ENCODE data around the gene FRMD4A. TPM values are rescaled to one million over a fixed set of nuclear protein-coding genes. Genes with fewer than 3 reads are reported as not detected.

The FRMD4A gene
- total and polyA plus RNA-seq, 10 of the 15 experiments (the other 5 are each of a cell fraction or from before 2014, with no cell fraction given), result 17.8 to 75.2 (median 39.1) TPM

DNA sequence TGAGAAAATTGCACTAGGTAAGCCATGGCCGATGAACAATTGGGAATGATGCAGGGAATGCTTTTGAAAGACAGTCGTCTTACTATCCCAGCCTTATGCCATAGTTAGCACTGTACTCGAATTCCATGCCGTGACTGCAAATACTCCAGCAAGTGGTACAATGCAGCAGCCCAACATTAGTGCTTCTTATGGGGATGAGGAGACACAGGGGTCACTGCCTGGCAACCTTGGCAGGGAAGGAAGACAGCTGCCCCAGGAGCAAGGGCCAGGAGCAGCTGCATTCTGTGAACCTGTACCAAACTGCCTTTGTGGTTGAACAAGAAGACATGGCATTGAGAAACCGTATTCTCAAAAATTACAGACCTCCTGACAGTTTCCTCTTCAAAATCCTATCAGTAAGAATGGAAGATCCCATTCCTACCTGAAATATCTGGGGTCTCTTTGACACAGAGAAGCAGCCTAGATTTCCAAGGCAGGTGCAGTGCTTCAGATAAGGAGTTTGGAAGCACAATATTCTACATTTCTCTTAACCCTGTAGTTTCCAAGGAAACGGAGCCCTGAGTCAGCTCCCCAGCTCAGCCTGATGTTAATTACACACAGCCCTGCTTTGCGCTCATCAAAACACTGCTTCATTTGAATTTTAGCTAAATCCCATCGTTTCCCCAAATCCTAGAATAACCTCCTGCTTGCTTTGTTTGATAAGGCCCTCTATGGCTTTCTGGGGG is 49.0 kb upstream of the FRMD4A start:
- Histone ChIP-seq H3K4me1 (ENCODE audit: control insufficient read depth, insufficient read depth, low read length) (peaks cover 15% of the 10 kb centered on the region), H3K36me3 (ENCODE audit: control insufficient read depth in 2 of 2, insufficient read depth in 2 of 2, low read length in 1 of 2) (no peaks in the 10 kb centered on the region), H3K9me3 (replicated peaks; ENCODE audit: control insufficient read depth, insufficient read depth, low read length) (no peaks in the 10 kb centered on the region; the same call in 2 of the 3 replicates), H3K27ac (ENCODE audit: control insufficient read depth, insufficient read depth) (no peak overlapping the region), H4K20me1 (ENCODE audit: control insufficient read depth, insufficient read depth) (no peaks in the 10 kb centered on the region), H2AFZ (ENCODE audit: control insufficient read depth, low read depth, low read length) (no peak overlapping the region), H3K79me2 (ENCODE audit: control insufficient read depth, insufficient read depth, low read length) (no peaks in the 10 kb centered on the region), H3K27me3 (replicated peaks in 1 of 2; ENCODE audit: control insufficient read depth in 2 of 2, insufficient read depth in 2 of 2, low read length in 1 of 2) (peaks cover 0 to 3% of the 10 kb centered on the region in 2 experiments; a peak in 2 of 4 replicates), H3K4me2 (ENCODE audit: control insufficient read depth, insufficient read depth) (no peak overlapping the region), H3K4me3 (no peak overlapping the region), H3K9ac (ENCODE audit: control insufficient read depth, insufficient read depth, low read length) (no peak overlapping the region)
- FAIRE-seq (no peak), ATAC-seq (no peak), DNase-seq (ENCODE audit: low read depth, low spot score) (no peak)
- in situ Hi-C loops (cut with MboI), result no loop called here
- CTCF ChIA-PET, result interaction anchor here (0.5 kb wide), 1 partner anchor 151 kb away, joined by 3 read pairs; no protein-coding TSS in a partner anchor
- RAD21 ChIA-PET (ENCODE audit: unreplicated experiment), result no interaction called here
- SMC1A ChIA-PET (ENCODE audit: uncharacterized antibody, unreplicated experiment), result no interaction called here
- POLR2A ChIA-PET, result no interaction called here
- no TSS peak for BruUV-seq (replicated peaks)
- WGBS (ENCODE audit: insufficient coverage, insufficient replicate concordance, low lambda C conversion rate, missing lambda C conversion rate), result 38% methylated on average over 8 of the region's 8 CpGs
- intact Hi-C loops (cut with micrococcal nuclease; ENCODE audit: unreplicated experiment), result no loop called here
- TF ChIP-seq, protein P1, sequence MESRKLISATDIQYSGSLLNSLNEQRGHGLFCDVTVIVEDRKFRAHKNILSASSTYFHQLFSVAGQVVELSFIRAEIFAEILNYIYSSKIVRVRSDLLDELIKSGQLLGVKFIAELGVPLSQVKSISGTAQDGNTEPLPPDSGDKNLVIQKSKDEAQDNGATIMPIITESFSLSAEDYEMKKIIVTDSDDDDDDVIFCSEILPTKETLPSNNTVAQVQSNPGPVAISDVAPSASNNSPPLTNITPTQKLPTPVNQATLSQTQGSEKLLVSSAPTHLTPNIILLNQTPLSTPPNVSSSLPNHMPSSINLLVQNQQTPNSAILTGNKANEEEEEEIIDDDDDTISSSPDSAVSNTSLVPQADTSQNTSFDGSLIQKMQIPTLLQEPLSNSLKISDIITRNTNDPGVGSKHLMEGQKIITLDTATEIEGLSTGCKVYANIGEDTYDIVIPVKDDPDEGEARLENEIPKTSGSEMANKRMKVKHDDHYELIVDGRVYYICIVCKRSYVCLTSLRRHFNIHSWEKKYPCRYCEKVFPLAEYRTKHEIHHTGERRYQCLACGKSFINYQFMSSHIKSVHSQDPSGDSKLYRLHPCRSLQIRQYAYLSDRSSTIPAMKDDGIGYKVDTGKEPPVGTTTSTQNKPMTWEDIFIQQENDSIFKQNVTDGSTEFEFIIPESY (IDR thresholded peaks at IDR 0.05), result no peak
- TF ChIP-seq, protein P2, sequence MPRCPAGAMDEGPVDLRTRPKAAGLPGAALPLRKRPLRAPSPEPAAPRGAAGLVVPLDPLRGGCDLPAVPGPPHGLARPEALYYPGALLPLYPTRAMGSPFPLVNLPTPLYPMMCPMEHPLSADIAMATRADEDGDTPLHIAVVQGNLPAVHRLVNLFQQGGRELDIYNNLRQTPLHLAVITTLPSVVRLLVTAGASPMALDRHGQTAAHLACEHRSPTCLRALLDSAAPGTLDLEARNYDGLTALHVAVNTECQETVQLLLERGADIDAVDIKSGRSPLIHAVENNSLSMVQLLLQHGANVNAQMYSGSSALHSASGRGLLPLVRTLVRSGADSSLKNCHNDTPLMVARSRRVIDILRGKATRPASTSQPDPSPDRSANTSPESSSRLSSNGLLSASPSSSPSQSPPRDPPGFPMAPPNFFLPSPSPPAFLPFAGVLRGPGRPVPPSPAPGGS (IDR thresholded peaks at IDR 0.05; ENCODE audit: borderline replicate concordance, insufficient read depth, low read depth, low read length, poor library complexity, severe bottlenecking), result no peak
- TF ChIP-seq EED (IDR thresholded peaks at IDR 0.05; ENCODE audit: low read depth), result no peak
- no peak for TF ChIP-seq CBX3 (IDR thresholded peaks at IDR 0.05; ENCODE audit: borderline replicate concordance, low read depth)
- TF ChIP-seq, protein P3, sequence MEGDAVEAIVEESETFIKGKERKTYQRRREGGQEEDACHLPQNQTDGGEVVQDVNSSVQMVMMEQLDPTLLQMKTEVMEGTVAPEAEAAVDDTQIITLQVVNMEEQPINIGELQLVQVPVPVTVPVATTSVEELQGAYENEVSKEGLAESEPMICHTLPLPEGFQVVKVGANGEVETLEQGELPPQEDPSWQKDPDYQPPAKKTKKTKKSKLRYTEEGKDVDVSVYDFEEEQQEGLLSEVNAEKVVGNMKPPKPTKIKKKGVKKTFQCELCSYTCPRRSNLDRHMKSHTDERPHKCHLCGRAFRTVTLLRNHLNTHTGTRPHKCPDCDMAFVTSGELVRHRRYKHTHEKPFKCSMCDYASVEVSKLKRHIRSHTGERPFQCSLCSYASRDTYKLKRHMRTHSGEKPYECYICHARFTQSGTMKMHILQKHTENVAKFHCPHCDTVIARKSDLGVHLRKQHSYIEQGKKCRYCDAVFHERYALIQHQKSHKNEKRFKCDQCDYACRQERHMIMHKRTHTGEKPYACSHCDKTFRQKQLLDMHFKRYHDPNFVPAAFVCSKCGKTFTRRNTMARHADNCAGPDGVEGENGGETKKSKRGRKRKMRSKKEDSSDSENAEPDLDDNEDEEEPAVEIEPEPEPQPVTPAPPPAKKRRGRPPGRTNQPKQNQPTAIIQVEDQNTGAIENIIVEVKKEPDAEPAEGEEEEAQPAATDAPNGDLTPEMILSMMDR (IDR thresholded peaks at IDR 0.05 in 2 of 3, conservative IDR thresholded peaks at IDR 0.05 in 1 of 3; ENCODE audit: control insufficient read depth in 2 of 3, extremely low read depth in 1 of 3, insufficient read depth in 1 of 3, low read depth in 3 of 3, low read length in 3 of 3), result no peak
- TF ChIP-seq NFYB (IDR thresholded peaks at IDR 0.05; ENCODE audit: insufficient read depth, low read depth, low read length), result no peak
- TF ChIP-seq EP300 (IDR thresholded peaks at IDR 0.05; ENCODE audit: borderline replicate concordance in 1 of 2, control insufficient read depth in 1 of 2, low read depth in 2 of 2, low read length in 2 of 2), result no peak
- no peak for TF ChIP-seq ESRRA (IDR thresholded peaks at IDR 0.05; ENCODE audit: low read length)
- no peak for TF ChIP-seq MEF2A (IDR thresholded peaks at IDR 0.05; ENCODE audit: insufficient read depth, low read depth, low read length)
- TF ChIP-seq, protein P4, sequence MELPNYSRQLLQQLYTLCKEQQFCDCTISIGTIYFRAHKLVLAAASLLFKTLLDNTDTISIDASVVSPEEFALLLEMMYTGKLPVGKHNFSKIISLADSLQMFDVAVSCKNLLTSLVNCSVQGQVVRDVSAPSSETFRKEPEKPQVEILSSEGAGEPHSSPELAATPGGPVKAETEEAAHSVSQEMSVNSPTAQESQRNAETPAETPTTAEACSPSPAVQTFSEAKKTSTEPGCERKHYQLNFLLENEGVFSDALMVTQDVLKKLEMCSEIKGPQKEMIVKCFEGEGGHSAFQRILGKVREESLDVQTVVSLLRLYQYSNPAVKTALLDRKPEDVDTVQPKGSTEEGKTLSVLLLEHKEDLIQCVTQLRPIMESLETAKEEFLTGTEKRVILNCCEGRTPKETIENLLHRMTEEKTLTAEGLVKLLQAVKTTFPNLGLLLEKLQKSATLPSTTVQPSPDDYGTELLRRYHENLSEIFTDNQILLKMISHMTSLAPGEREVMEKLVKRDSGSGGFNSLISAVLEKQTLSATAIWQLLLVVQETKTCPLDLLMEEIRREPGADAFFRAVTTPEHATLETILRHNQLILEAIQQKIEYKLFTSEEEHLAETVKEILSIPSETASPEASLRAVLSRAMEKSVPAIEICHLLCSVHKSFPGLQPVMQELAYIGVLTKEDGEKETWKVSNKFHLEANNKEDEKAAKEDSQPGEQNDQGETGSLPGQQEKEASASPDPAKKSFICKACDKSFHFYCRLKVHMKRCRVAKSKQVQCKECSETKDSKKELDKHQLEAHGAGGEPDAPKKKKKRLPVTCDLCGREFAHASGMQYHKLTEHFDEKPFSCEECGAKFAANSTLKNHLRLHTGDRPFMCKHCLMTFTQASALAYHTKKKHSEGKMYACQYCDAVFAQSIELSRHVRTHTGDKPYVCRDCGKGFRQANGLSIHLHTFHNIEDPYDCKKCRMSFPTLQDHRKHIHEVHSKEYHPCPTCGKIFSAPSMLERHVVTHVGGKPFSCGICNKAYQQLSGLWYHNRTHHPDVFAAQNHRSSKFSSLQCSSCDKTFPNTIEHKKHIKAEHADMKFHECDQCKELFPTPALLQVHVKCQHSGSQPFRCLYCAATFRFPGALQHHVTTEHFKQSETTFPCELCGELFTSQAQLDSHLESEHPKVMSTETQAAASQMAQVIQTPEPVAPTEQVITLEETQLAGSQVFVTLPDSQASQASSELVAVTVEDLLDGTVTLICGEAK (IDR thresholded peaks at IDR 0.05; ENCODE audit: borderline replicate concordance), result no peak
- no peak for TF ChIP-seq ZZZ3 (IDR thresholded peaks at IDR 0.05; ENCODE audit: control insufficient read depth, insufficient read length, low read depth)
- TF ChIP-seq GABPA (IDR thresholded peaks at IDR 0.05; ENCODE audit: low read depth), result no peak
- TF ChIP-seq POLR2AphosphoS5 (IDR thresholded peaks at IDR 0.05; ENCODE audit: low read length), result no peak

All from GM12878 (cell line).